Tibial nerve (tissue), 3 donors: Measurements from ENCODE around the gene UGCG.

Experiments used
- POLR2A ChIP-seq, 2 donors: fragments of 450-650 bp; IDR thresholded peaks; one replicate each; pipeline ENCODE4 v1.6.1; 2017; ENCODE audit warnings: antibody characterized with exemption in 2 of 2, mild to moderate bottlenecking in 2 of 2, moderate library complexity in 2 of 2
- TF ChIP-seq, protein P1 (sequence below), 5 experiments: fragments of 200-600 bp in 3 of 5; fragments of 450-650 bp in 2 of 5; sonication (generic) in 3 of 5; IDR thresholded peaks; one replicate each; pipeline ENCODE4 v1.5.1; 2016 to 2019; ENCODE audit warnings: antibody characterized with exemption in 5 of 5, mild to moderate bottlenecking in 3 of 5, moderate library complexity in 2 of 5

DNA sequence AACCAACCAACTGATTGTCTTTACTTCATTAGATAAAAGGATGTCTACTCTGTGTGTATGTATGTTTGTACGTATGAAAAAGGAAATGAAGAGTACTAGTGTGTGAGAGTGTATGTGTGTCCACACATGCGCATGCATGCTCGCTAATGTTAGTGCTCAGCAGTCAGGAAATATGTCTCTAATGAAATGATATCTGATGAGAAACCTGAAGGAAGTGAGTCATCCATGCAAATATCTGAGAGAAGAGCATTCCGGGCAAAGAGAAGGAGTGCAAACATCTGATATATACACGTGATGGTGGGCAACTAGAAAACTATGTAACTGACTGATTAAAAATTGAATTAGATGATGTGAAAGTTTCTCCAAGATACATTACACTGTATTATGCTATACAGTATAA is 29.6 kb upstream of the UGCG start:
- no peak for TF ChIP-seq POLR2A (IDR thresholded peaks at IDR 0.05)
- TF ChIP-seq, protein P1, sequence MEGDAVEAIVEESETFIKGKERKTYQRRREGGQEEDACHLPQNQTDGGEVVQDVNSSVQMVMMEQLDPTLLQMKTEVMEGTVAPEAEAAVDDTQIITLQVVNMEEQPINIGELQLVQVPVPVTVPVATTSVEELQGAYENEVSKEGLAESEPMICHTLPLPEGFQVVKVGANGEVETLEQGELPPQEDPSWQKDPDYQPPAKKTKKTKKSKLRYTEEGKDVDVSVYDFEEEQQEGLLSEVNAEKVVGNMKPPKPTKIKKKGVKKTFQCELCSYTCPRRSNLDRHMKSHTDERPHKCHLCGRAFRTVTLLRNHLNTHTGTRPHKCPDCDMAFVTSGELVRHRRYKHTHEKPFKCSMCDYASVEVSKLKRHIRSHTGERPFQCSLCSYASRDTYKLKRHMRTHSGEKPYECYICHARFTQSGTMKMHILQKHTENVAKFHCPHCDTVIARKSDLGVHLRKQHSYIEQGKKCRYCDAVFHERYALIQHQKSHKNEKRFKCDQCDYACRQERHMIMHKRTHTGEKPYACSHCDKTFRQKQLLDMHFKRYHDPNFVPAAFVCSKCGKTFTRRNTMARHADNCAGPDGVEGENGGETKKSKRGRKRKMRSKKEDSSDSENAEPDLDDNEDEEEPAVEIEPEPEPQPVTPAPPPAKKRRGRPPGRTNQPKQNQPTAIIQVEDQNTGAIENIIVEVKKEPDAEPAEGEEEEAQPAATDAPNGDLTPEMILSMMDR (IDR thresholded peaks at IDR 0.05), result no peak
